KMS-11 (cell line): Measurements from ENCODE around the gene SPSB3.

ENCODE experiments used
- H2AFZ ChIP-seq: fragments of 200-600 bp; sonication (generic); 2 replicates; pipeline ENCODE4 v1.6.1; 2016; ENCODE audit warnings: antibody characterized with exemption, mixed run types, low read depth
- H3K27ac ChIP-seq: fragments of 200-600 bp; sonication (generic); 2 replicates; pipeline ENCODE4 v1.6.1; 2016; ENCODE audit warnings: mild to moderate bottlenecking, mixed run types
- H3K27me3 ChIP-seq: fragments of 200-600 bp; sonication (generic); 2 replicates; pipeline ENCODE4 v1.6.1; 2017; ENCODE audit warnings: mild to moderate bottlenecking, low read depth, mixed run types, moderate library complexity; ENCODE audit not compliant: insufficient read depth
- H3K36me3 ChIP-seq: fragments of 200-600 bp; sonication (generic); 2 replicates; pipeline ENCODE4 v1.6.1; 2017; ENCODE audit warnings: mild to moderate bottlenecking, mixed run types; ENCODE audit not compliant: insufficient read depth
- H3K4me1 ChIP-seq: fragments of 200-600 bp; sonication (generic); 2 replicates; pipeline ENCODE4 v1.6.1; 2016; ENCODE audit warnings: mild to moderate bottlenecking, low read depth, mixed run types; ENCODE audit not compliant: poor library complexity, severe bottlenecking
- H3K4me2 ChIP-seq: fragments of 200-600 bp; sonication (generic); 2 replicates; pipeline ENCODE4 v1.7.0; 2016; ENCODE audit warnings: mild to moderate bottlenecking, mixed run types
- H3K4me3 ChIP-seq: fragments of 200-600 bp; sonication (generic); IDR thresholded peaks from 2 replicates; pipeline ENCODE4 v1.6.1; 2017; ENCODE audit warnings: low read depth, low read length, mixed read lengths; ENCODE audit not compliant: insufficient read depth
- H3K79me2 ChIP-seq: fragments of 200-600 bp; sonication (generic); 2 replicates; pipeline ENCODE4 v1.6.1; 2016; ENCODE audit warnings: low read depth, mixed run types; ENCODE audit not compliant: insufficient read depth
- H3K9ac ChIP-seq: fragments of 200-600 bp; sonication (generic); 2 replicates; pipeline ENCODE4 v1.6.1; 2016; ENCODE audit warnings: mild to moderate bottlenecking, mixed run types
- H4K20me1 ChIP-seq: fragments of 200-600 bp; sonication (generic); 2 replicates; pipeline ENCODE4 v1.6.1; 2016; ENCODE audit warnings: mild to moderate bottlenecking, mixed run types; ENCODE audit not compliant: insufficient read depth
- CTCF ChIP-seq: fragments of 200-600 bp; sonication (generic); conservative IDR thresholded peaks from 2 replicates; pipeline ENCODE4 v1.6.1; 2017; ENCODE audit warnings: low read depth, mild to moderate bottlenecking, antibody characterized with exemption, low read length, moderate library complexity, mixed read lengths

SPSB3 gene

DNA sequence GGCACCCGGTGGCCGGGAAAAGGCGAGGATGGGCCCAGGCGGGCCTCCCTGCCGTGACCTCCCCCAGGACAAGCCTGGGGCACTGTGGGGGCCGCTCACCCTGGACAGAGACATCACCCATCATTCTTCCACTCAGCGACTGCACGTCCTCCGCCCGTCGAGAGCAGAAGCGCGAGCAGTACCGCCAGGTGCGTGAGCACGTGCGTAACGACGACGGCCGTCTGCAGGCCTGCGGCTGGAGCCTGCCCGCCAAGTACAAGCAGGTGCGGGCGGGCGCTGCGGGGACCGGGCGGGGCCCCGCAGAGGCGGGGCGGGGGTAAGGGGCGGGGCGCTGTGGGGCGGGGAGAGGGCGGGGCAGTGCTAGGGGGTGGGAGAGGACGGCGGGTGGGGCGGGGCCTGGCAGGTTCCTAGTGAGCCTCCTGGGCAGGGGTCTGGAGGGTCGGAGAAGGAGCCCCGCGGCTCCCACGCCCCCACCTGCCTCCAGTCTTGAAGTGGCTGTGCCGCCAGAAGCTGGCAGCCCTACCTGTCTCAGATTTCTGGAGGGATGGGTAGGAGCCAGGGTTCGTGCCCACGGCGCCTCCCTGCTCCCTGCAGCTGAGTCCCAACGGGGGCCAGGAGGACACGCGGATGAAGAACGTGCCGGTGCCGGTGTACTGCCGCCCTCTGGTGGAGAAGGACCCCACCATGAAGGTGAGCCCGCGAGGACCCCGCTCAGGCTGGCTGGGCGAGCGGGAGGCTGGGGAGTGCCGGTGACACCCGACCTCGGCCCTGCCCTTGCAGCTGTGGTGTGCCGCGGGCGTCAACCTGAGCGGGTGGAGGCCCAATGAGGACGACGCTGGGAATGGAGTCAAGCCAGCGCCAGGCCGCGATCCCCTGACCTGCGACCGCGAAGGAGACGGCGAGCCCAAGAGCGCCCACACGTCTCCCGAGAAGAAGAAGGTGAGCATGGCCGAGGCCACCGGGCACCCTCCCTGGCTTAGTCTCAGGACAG is 18.6 kb downstream of the SPSB3 start:
- Histone ChIP-seq H3K27ac (no peak overlapping the region), H3K4me1 (no peaks in the 10 kb centered on the region), H2AFZ (no peak overlapping the region), H3K9ac (no peak overlapping the region), H3K4me2 (no peak overlapping the region), H4K20me1 (no peaks in the 10 kb centered on the region), H3K4me3 (no peak overlapping the region), H3K36me3 (no peaks in the 10 kb centered on the region), H3K79me2 (no peaks in the 10 kb centered on the region), H3K27me3 (no peaks in the 10 kb centered on the region)
- TF ChIP-seq CTCF = no peak

DNA sequence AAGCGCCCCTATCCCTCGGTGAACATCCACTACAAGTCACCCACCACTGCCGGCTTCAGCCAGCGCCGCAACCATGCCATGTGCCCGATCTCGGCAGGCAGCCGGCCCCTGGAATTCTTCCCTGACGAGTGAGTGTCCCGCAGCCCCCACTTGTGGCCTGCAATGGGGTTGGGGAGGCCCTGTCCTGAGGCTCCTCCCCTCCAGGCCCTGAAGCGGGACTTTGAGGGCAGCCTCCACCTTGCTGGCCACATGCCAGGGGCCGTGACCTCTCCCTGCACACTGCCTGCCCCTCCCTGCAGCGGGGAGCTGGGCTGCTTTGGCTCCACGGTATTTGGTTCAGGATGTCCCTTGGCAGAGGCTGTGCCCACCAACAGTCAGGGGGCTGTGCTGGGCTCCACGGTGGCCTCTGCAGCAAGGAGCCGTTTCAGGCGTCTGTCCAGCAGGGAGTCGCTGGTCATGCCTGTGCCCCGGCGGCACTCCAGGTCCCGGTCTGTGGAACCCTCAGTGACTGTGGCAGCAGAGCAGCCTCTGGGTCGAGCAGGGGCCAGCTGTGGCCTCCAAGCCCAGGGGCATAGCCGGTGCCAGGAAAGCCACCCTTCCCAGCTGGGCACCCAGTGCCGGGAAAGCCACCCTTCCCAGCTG is 19.4 kb downstream of the SPSB3 start:
- no peak overlapping the region for H3K4me2 ChIP-seq
- H3K79me2 ChIP-seq = no peaks in the 10 kb centered on the region
- H4K20me1 ChIP-seq = no peaks in the 10 kb centered on the region
- H3K4me3 ChIP-seq = no peak overlapping the region
- H3K27ac ChIP-seq = no peak overlapping the region
- no peak for TF ChIP-seq CTCF
- H2AFZ ChIP-seq = no peak overlapping the region
- no peaks in the 10 kb centered on the region for H3K27me3 ChIP-seq
- H3K36me3 ChIP-seq = no peaks in the 10 kb centered on the region
- H3K9ac ChIP-seq = no peak overlapping the region
- H3K4me1 ChIP-seq = no peaks in the 10 kb centered on the region

DNA sequence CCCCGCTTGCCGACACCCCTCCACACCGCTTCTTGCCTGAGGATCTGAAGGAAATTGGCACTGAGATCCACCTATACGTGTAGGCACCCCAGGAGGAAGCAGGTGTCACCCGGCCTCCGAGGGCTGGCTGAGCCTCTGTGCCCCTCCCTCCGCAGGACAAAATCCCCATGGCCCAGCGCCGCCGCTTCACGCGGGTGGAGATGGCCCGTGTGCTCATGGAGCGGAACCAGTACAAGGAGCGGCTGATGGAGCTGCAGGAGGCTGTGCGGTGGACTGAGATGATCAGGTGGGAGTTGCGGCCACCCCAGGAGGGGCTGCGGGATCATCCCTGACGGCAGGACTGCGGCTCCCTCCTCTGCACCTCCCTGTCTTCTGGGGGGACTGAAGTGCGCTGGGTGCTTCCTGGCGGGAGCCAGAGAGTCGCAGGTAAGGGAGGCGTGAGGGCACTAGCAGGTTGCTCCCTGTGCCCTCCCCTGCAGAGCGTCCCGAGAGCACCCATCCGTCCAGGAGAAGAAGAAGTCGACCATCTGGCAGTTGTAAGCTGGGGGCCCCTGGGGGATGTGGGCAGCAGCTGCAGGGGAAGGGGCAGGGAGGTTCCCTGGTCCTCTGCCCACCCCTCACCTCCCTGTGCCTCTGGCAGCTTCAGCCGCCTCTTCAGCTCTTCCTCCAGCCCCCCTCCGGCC is 20.0 kb downstream of the SPSB3 start:
- no peaks in the 10 kb centered on the region for H3K79me2 ChIP-seq
- H3K27ac ChIP-seq = no peak overlapping the region
- no peak overlapping the region for H3K4me2 ChIP-seq
- H3K36me3 ChIP-seq = no peaks in the 10 kb centered on the region
- no peak overlapping the region for H2AFZ ChIP-seq
- no peak overlapping the region for H3K4me3 ChIP-seq
- no peak for TF ChIP-seq CTCF
- no peaks in the 10 kb centered on the region for H3K27me3 ChIP-seq
- no peak overlapping the region for H3K9ac ChIP-seq
- H3K4me1 ChIP-seq = no peaks in the 10 kb centered on the region
- no peaks in the 10 kb centered on the region for H4K20me1 ChIP-seq

- TF ChIP-seq CTCF = no peak
- no peaks in the 10 kb centered on the region for H3K36me3 ChIP-seq
Measured at GRCh38 chr16:1761751-1762150, 20.6 kb downstream of the SPSB3 start.

More at GRCh38 chr16:1761751-1762150, 20.6 kb downstream of the SPSB3 start:
- H4K20me1 ChIP-seq = no peaks in the 10 kb centered on the region
- no peak overlapping the region for H3K9ac ChIP-seq
- H3K79me2 ChIP-seq = no peaks in the 10 kb centered on the region
- no peak overlapping the region for H3K4me3 ChIP-seq
- no peak overlapping the region for H3K4me2 ChIP-seq
- no peaks in the 10 kb centered on the region for H3K4me1 ChIP-seq
- no peak overlapping the region for H3K27ac ChIP-seq
- no peaks in the 10 kb centered on the region for H3K27me3 ChIP-seq
- no peak overlapping the region for H2AFZ ChIP-seq
